Measurements from ENCODE around the gene GATB.

GATB gene

GRCh38 chr4:151692821-151693673 lies 67.8 kb downstream of the GATB start:
- DNase-seq, result no peak

GRCh38 chr4:151692443-151692782 lies 68.4 kb downstream of the GATB start:
- DNase-seq, result no peak

GRCh38 chr4:151691639-151692442 lies 69.0 kb downstream of the GATB start:
- no peak for DNase-seq

- DNase-seq, result no peak
Observed at GRCh38 chr4:151690876-151691275, 69.9 kb downstream of the GATB start.

GRCh38 chr4:151690164-151690870 lies 70.5 kb downstream of the GATB start:
- no peak for DNase-seq

- DNase-seq, result no peak
Observed at GRCh38 chr4:151689211-151689991, 71.4 kb downstream of the GATB start.

- DNase-seq, result no peak
Observed at GRCh38 chr4:151688785-151689043, 72.1 kb downstream of the GATB start.

GRCh38 chr4:151688003-151688784 lies 72.6 kb downstream of the GATB start:
- DNase-seq, result no peak

- no peak for DNase-seq
Observed at GRCh38 chr4:151687021-151687640, 73.7 kb downstream of the GATB start.

- no peak for DNase-seq
Observed at GRCh38 chr4:151685303-151685702, 75.5 kb downstream of the GATB start.

- DNase-seq, result no peak
Observed at GRCh38 chr4:151681085-151681484, 79.7 kb downstream of the GATB start.

- DNase-seq, result peak; percentile 69
Observed at GRCh38 chr4:151679231-151679630, 81.6 kb downstream of the GATB start.

GRCh38 chr4:151678048-151678872 lies 82.5 kb downstream of the GATB start:
- DNase-seq, result no peak

- DNase-seq, result no peak
Observed at GRCh38 chr4:151677193-151677592, 83.6 kb downstream of the GATB start.

- DNase-seq, result no peak
Observed at GRCh38 chr4:151676301-151676700, 84.5 kb downstream of the GATB start.

- DNase-seq, result no peak
Observed at GRCh38 chr4:151675411-151675971, 85.3 kb downstream of the GATB start.

- no peak for DNase-seq
Observed at GRCh38 chr4:151674804-151675391, 85.9 kb downstream of the GATB start.

- peak; percentile 85 for DNase-seq
Observed at GRCh38 chr4:151673908-151674520, 86.8 kb downstream of the GATB start.

GRCh38 chr4:151672996-151673395 lies 87.8 kb downstream of the GATB start:
- DNase-seq, result no peak

Measured in hematopoietic multipotent progenitor cell treated with erythropoietin and hydrocortisone succinate and interleukin-3 and kit ligand, for 8 days (in vitro differentiated cells).